HG03457 (cell line): ENCODE measurements around the gene ADAMTS15.

Experiments
- ATAC-seq: cut with Tn5 transposase; IDR thresholded peaks from one replicate; pipeline ENCODE4 v1.9.1; 2021; ENCODE audit warnings: moderate number of reproducible peaks; ENCODE audit not compliant: unreplicated experiment

Gene ADAMTS15

DNA sequence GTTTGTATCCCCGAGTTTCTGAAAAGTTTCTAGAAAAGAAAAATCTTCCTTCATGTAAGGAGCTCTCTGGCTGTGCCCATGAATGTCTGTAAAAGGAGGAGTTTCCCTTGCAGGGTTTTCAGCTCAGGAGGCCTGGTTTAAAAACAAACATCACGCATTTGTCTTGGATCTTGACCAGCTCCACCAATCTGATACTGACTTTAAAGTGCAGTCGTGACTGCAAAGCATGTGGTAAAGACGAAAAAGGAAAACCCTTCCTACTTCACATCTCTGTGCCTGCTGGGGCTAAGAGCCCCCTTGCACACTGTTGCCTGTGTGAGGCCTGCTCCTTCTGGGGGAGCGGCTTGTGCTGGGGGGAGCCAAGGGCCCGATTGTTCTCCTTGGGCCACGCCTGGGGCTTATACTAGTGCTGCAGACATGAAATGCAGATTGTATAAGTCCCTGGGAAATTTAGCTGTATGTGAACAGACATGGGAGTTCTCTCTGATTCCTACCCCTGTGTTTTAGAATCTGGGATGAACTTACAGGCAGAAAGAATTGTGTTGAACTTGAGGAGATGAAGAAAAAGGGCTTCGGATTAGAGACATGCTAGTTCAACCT, 62.1 kb downstream of the ADAMTS15 start:
- ATAC-seq: no peak

DNA sequence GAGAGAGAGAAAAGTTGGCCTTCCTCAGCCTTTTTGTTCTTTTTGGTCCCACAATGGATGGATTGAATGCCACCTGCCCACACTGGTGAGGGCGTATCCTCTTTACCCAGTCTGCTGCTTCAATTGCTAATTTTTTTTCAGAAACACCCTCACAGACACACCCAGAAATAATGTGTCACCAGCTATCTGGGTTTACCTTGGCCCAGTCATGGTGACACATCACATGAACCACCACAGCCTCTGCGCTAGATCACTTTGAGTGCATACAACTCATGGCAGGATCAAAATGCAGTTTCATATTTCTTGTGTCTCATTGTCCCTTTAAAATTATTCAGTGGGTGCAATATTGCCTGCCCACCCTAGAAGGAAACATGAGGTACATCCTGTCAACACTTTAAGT, 63.3 kb downstream of the ADAMTS15 start:
- no peak for ATAC-seq

DNA sequence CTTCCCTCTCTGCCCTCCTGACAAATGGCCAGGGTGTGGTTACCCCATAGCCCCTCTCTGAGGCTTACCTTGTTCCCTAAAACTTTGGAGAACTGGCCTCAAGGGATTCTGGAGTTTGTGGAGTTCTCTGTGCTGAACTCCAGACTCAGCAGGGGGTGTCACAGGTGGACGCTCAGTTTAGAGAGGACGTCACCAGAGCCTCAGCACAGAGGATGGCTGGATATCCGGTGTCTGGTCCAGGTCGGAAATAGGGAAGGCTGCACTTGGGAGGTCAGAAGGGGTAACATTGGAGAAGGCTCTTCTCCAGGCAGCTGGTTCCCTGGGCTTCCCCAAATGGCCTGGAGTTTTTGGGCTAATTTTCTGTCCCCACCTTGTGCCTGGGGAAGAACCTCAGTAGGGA, 64.2 kb downstream of the ADAMTS15 start:
- ATAC-seq: no peak

DNA sequence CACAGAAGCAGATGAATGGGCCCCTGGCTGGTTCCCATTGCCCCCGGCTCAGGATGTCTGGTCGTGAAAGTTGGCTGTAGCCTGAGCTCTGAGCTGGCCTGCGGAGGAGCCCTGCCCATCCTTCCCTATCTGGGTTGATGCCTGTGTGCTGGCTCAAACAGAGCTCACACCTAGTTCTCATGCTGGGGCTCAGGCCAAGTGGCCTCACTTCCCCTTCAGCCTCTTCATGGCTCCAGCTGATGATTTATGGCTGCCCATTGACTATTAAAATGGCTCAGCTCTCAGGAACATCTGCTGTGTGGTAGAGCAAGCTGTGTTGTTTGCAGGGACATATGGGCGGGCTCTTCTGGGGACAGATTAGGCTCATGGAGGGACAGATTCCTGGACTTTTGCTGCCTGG, 64.7 kb downstream of the ADAMTS15 start:
- no peak for ATAC-seq

DNA sequence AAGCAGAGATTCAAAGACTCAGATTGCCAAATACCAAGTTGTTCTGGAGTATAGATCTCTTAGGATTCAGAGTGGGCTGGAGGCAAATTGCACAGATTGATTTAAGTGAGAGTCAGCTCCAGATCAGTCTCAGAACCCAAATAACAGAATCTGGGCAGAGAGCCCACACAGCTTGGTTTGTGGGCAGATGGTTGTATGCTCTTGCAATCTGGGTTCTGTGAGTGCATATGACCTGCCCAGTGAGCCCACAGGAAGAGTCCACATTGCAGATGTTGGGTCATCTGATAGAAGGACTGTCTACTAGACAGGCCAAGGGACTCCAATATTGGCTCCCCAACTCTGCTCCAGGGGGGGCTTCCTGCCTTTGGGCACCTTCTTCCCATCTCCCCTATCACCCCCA, 65.9 kb downstream of the ADAMTS15 start:
- ATAC-seq: no peak

DNA sequence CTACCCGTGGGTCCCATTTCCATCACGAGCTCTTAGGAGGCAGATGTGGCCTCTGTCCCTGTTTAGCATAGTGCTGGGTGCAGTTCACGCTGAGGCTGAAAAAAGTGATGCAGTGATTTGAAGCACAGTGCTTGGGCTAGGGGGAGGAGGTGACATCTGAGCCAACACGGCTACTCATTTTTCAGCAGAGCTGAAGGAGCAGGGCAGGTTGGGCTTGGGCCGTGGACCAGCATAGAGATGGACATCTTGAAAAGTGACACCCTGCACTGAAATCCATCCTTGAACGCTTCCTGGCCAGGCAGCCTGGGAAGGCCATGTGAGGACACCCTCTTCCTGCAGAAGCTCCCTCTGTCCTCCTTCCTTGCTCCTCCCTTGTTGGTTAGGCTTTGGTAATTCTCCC, 66.4 kb downstream of the ADAMTS15 start:
- ATAC-seq: no peak

DNA sequence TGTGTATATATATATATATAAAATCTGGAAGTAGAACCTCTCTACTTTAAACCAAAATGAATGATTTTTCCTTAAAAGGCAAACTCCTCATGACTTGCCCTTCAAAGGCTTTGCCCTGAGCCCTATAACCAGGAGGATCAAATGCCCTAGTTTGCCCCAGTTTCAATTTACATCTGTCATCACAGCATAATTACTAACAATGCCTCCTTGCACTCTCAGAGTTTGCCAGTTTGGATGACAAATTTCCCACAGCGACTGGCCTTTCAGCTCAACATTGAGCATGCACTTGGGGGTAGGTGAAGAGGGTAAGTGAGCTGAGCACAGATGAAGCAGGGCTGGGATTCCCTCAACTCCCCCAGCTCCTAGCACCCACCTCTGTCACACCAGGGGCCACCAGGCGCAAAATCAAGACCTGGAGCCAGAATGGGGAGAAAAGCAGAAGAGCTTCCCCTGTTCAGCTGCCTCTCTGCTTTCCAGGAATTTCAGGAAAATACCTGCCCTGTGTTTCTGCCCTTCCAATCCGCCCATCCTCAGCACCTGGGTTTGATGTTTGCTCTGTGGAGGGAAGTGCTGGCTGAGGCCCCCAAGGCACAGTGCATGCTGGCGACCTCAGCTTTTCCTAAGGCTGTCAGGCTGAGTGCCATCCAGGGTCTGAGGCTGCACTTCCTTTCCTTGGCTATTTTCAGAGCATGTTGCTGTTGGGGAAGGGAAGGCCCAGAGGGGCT, 67.5 kb downstream of the ADAMTS15 start:
- no peak for ATAC-seq

DNA sequence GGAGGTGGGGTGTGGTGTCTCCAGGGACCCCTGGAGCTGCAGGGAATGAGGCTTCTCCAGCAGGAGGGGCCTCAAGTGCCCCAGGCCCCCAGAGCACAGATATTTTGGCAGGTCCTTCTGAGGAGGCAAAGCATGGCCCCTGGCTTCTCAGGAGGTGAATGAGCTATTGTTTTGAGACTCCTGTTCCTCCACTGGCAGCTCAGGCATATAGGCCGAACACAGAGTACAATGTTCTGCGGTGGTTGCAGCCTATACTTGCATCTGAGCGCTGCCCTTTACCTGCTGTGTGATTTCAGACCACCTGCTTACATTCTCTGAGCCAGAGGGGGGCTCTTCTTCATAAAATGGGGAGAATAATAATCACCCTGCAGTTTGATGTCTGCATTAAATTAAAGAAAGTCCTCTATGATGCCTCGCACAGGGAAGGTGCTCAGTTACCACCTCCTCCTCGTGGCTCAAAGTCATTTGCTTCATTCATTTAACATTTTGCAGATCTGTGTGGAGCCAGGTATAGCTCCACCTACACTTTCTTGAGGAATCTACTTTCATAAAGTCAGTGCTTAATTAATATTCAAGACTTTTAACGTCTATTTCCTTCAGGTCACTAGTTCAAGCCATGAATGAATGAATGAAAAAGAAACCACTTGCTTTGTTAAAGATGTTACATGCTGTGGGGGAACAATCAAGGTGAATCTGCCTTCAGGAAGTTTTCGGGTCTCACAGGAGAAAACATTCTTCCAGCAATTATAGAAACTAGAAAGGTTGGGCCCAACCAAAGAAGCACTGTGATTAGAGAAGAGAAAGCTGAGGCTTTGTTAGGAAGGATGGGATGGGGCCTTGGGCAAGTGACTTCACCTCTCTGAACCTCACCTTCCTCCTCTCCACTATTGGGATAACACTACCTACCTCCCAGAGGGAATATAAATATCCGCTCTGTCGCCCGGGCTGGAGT, 68.4 kb downstream of the ADAMTS15 start:
- no peak for ATAC-seq

DNA sequence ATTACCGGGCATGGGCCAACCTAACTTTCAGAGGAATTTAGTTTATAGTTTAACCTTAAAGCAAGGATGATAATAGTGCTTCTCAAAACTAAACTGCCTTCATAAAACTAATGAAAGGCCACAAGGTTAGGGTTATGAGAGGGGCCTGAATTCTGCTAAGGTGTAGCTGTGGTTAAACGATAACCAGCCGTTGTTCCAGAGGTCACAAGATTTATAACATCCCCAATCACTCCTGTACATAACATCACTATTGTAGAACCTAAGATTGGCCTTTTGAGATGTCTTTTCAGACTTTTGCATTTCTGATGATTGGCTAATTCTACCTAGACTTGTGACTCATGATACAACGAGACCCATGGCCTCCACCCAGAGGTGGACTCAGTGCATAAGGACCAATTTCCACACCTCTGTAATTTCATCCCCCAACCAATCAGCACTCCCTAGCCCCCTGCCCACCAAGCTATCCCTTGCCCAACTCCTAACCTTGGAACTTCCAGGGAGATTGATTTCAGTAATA, 69.8 kb downstream of the ADAMTS15 start:
- ATAC-seq: no peak

DNA sequence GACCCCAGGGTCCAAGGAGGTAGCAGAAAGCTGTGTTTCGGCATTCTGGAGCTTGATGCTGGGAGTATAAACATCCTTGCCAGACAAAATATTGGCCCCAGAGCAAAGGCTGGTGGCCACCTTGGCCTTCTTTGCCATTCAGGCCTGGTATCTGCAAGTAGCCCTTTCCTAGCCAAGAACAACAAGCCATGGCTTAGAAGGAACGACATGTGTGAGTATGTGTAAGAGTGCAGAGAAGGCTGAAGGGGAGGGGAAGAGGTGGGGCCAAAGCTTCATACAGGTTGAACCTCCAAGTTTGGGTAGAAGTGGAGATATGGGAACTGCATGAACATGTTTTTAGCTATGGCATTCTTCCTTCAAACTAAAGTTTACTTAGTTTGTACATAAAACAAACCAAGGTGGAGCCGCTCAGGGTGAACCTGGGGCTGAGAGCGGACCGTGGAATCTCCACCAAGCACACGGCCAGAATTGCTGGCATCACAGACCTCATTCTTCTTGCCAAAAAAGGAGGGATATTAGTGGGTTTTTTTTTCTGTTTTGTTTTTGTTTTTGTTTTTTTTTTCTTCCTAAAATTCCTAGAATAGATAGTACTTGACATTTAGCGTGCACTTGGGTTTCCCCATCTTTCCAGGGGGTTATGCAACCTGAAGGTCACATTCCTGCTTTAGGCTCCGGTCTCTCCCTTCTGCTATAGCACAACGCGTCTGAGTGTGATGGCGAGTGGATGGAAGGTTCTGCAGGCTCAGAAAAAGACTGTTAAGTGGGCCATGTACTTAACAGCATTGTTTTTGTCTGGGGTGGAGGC, 70.9 kb downstream of the ADAMTS15 start:
- ATAC-seq: no peak

DNA sequence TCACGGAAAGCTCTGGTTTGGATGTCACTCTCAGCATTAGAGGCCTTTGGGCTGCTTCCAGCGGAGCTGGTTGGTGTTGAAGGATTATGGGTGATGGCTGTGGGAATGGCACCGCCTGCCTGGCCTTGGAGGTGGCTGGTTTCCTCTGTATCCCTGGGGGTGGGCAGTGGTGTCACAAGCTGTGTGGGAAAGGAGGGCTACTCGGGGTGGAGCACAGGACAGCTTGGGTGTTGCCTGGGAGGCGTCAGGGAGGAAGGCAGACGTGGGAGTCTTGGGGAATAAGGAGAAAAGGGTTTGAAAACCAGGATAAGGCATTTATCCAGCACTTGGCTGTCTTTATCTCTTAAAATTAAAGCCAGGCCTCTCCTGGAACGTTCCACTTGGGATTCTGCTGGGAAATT, 71.8 kb downstream of the ADAMTS15 start:
- no peak for ATAC-seq

DNA sequence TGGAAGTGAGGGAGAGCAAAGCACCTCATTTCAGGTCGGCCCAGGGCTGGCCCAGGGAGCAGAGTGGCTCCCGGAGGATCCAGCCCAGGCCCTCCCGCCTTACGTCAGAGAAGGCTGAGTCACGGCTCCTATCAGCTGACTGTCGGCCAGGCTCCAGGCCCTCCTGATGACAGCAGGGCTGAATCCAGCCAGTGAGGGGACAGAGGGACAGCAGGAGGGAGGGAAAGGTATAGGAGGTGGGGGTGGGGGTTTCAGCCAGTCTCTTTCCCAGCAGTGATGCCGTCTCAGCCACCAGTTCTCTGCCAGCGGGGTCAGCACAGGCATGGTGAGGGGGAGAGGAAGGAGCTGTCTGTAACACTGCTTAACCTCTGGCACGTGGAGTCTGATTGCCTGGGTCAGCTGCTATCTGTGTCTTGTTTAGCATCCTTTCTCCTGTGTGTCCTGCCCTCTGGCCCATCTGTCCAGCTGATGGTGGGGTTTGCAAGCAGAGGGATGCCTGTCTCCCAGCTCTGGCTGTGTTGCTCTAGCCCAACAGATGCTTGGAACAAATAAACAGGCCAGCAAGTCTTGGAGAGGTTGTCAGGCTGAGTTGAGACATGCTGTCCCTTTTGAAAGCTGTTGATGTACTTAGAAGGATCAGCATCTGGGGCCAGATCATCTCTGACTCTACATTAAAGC, 74.0 kb downstream of the ADAMTS15 start:
- ATAC-seq: no peak

DNA sequence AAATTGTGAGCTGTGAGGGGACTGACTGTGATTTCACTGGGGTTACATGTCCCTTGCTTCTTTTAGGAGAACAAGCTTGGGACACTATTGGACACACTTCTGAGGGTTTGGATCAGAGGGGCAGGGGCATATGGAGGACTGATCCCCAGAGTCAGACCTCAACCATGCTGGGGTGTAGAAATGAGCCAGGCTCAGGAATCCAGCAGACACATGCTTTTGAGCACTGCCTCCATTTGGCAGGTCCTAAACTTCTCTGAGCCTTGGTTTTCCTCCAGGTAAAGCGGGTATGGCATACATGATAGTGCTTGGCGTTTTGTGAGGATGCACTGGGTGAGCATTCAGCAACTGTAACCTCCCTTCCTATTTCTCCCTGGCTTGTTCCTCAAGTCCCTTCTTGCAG, 74.7 kb downstream of the ADAMTS15 start:
- no peak for ATAC-seq

DNA sequence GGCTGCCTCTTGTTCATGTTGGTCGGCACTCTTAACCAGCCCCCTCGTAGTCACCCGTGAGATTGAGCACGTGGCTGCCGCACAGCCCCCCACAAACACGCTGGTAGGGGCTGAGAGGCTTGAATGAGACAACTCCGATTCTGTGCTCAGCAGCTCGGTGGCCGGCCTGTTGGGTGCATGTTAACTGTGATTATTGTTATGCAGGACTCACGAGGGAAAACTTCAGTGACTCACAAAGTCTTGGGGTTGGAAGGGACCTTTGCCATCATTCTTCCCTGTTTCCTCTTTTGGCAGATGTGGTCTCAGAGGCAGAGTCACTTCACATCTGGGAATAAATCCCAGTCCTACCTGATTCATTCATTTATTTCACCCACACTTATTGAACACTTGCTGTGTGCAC, 75.2 kb downstream of the ADAMTS15 start:
- no peak for ATAC-seq

DNA sequence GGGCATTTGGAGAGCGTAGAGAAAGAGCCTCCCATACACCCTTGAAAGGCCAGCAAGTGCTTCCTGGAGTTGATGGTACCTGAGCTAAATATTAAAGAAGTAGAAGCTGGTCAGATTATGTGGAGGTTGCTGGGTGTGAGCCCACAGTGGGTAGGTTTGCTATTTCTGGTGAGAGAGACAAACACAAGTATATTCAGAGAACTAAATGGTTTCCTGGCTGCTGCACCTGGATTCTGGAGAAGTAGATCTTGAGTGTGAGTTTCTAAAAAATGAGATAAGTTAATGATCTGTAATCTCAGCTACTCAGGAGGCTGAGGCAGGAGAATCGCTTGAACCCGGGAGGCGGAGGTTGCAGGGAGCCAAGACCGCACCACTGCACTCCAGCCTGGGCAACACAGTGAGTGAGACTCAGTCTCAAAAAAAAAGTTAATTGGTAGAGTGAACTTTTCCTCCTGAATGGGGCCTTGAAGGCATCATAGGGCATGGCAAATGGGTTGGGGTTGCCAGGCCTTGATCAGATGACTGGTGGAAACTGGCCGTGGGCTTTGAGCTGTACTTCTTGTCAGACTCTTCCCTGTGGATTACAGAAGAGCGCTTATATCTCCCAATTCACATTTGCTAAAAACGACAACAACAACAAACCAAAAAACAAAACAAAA, 75.8 kb downstream of the ADAMTS15 start:
- no peak for ATAC-seq

DNA sequence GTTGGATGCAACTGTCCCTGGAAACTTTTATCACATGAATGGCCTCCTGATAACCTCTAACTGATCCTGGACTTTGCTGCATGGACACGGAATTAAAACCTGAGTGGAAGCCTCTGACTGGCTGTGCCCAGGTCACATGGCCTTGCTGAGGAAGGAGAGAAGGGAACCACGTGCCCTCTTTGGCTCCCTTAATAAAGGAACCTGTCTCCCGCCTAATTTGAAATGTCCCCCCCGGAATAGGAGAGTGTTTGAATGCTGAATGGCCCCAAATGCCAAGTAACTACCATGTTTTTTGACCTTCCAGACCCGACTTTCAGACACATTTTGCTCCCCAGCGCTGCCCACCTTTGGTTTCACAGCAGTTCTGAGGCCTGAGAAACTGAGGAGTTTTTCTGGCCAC, 76.9 kb downstream of the ADAMTS15 start:
- no peak for ATAC-seq
